T-helper 2 cell (primary cell): Measurements from ENCODE around the gene CRIM1.
A peak's percentile ranks its signal among the peaks of the same experiment; 100 is the strongest.

Source experiments
- DNase-seq, 5 experiments: peaks; one replicate each; pipeline versions ENCODE4 v3.0.0 to v3.0.0-alpha.2; 2012 to 2022

Gene CRIM1

GRCh38 chr2:36425608-36426355, 70.2 kb downstream of the CRIM1 start:
- DNase-seq: no peak

GRCh38 chr2:36427790-36428243, 72.2 kb downstream of the CRIM1 start:
- no peak for DNase-seq

GRCh38 chr2:36430549-36430948, 75.0 kb downstream of the CRIM1 start:
- no peak for DNase-seq

- DNase-seq: no peak
Measured at GRCh38 chr2:36432479-36432878, 76.9 kb downstream of the CRIM1 start.

- DNase-seq: no peak
Measured at GRCh38 chr2:36433311-36434217, 78.0 kb downstream of the CRIM1 start.

- no peak for DNase-seq
Measured at GRCh38 chr2:36438449-36438977, 82.9 kb downstream of the CRIM1 start.

GRCh38 chr2:36439084-36439483, 83.5 kb downstream of the CRIM1 start:
- no peak for DNase-seq

GRCh38 chr2:36441065-36441625, 85.6 kb downstream of the CRIM1 start:
- DNase-seq: no peak

GRCh38 chr2:36441816-36442215, 86.2 kb downstream of the CRIM1 start:
- DNase-seq: peak in 1 of 5 experiments; percentile 60

GRCh38 chr2:36444216-36444936, 88.8 kb downstream of the CRIM1 start:
- DNase-seq: no peak

- DNase-seq: no peak
Measured at GRCh38 chr2:36445185-36445866, 89.7 kb downstream of the CRIM1 start.

GRCh38 chr2:36446294-36446693, 90.7 kb downstream of the CRIM1 start:
- no peak for DNase-seq

GRCh38 chr2:36449213-36449612, 93.6 kb downstream of the CRIM1 start:
- no peak for DNase-seq

- no peak for DNase-seq
Measured at GRCh38 chr2:36449943-36450392, 94.4 kb downstream of the CRIM1 start.

- no peak for DNase-seq
Measured at GRCh38 chr2:36450466-36451196, 95.1 kb downstream of the CRIM1 start.

GRCh38 chr2:36451512-36451911, 95.9 kb downstream of the CRIM1 start:
- no peak for DNase-seq

- DNase-seq: no peak
Measured at GRCh38 chr2:36452260-36452659, 96.7 kb downstream of the CRIM1 start.

GRCh38 chr2:36453652-36454051, 98.1 kb downstream of the CRIM1 start:
- no peak for DNase-seq

GRCh38 chr2:36455011-36455410, 99.4 kb downstream of the CRIM1 start:
- DNase-seq: no peak

- no peak for DNase-seq
Measured at GRCh38 chr2:36455788-36456187, 100.2 kb downstream of the CRIM1 start.
